Measurements from ENCODE around the gene ETFB.

ETFB gene

DNA sequence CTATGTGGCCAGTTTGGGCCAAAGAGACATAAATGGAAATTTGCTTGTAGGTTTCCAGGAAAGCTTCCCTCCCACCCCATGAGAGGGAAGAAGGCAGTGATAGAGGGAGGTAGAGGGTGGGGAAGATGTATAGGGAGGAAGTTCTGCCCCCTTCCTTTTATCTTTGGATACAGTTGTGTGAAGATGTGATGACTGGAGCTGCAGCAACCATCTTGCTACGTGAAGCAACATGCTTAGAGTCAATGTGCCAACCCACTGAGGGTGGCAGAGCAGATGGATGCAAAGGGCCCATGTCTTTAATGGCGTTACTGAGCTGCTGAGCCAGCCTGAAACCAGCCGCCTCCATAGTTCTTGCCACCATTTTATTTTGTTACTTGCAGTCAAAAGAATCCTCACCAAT, 35.0 kb downstream of the ETFB start:
- no peak overlapping the region for H3K27ac ChIP-seq (ENCODE audit: low read depth, low read length)
- H3K4me2 ChIP-seq (ENCODE audit: low read length), result no peak overlapping the region
- no peak overlapping the region for H3K4ac ChIP-seq (ENCODE audit: low read depth, low read length)
- WGBS (ENCODE audit: extremely low coverage, insufficient coverage, insufficient read length), result no CpG with 5 or more reads among the region's 3 CpGs
- no peak overlapping the region for H4K91ac ChIP-seq (ENCODE audit: low read depth, low read length)
- H4K12ac ChIP-seq (ENCODE audit: low read depth, low read length), result no peak overlapping the region
- no peak overlapping the region for H2BK120ac ChIP-seq (ENCODE audit: insufficient read depth, low read length, poor library complexity)
- no peak overlapping the region for H4K8ac ChIP-seq (ENCODE audit: low read depth, low read length)
- no peaks in the 10 kb centered on the region for H3K79me1 ChIP-seq (ENCODE audit: low read length)
- H3K9ac ChIP-seq (ENCODE audit: low read length), result no peak overlapping the region
- no peaks in the 10 kb centered on the region for H3K36me3 ChIP-seq (ENCODE audit: control insufficient read depth in 1 of 2, insufficient read depth in 2 of 2, low read length in 2 of 2)
- H3K9me3 ChIP-seq (ENCODE audit: insufficient read depth, low read depth, low read length), result peaks cover 3% of the 10 kb centered on the region
- H3K79me2 ChIP-seq (ENCODE audit: control insufficient read depth, insufficient read depth, low read length, poor library complexity), result no peaks in the 10 kb centered on the region
- no peak overlapping the region for H2AK5ac ChIP-seq (ENCODE audit: low read length)
- no peak overlapping the region for H2AFZ ChIP-seq (ENCODE audit: insufficient read depth, low read length, poor library complexity)
- H3K4me1 ChIP-seq (ENCODE audit: control insufficient read depth in 1 of 2, insufficient read depth in 2 of 2, low read length in 2 of 2), result no peaks in the 10 kb centered on the region
- no peak overlapping the region for H3K4me3 ChIP-seq (ENCODE audit: low read depth, low read length)
- H3K18ac ChIP-seq (ENCODE audit: low read length), result no peak overlapping the region
- no peak overlapping the region for H2BK5ac ChIP-seq (ENCODE audit: low read depth, low read length, poor library complexity)
- no peak overlapping the region for H2BK12ac ChIP-seq (ENCODE audit: low read length)
- DNase-seq, result no peak
- no peak overlapping the region for H3K14ac ChIP-seq (ENCODE audit: low read length)
- H3K23ac ChIP-seq (ENCODE audit: low read length), result no peak overlapping the region
- H3K27me3 ChIP-seq (ENCODE audit: insufficient read depth, low read length), result no peaks in the 10 kb centered on the region

DNA sequence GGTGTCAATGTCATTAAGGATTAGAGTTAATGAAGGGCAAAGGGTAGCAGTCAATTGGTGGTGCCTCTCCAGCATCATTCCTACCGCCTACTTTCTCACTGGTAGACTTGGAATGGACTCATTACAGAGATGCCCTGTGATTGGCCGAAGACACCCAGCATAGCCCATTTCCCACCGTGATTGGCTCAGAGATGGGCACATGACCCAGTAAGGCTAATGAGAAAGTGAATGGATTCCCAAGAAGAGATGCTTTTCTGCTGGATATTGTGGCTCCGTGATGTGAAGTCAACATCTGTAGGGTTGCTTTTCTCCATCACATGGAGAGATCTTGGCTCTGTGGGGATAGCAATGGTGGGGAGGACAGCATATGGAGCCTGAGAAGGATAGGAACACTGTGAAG, 35.8 kb downstream of the ETFB start:
- H3K9me3 ChIP-seq (ENCODE audit: insufficient read depth, low read depth, low read length), result peaks cover 3% of the 10 kb centered on the region

DNA sequence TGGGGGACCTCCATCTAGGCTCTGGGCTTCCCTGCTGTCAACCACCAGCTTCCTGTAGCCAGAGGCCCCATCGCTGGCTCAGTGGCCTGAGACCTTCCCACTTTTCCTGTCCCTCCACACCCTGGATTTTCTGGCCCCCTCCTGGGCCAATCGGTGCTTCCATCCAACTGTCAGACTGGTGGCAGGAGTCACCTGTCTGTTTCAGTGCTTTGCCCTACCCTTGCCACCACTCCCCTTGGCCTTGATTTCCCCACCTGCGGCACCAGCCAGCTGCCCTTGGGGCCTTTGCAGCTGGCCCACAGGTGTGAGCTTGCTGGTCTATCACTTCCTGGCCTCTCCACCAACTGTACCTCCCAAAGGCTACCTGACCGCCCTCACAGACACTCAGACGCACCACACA, 36.8 kb downstream of the ETFB start:
- Histone ChIP-seq H2BK120ac (ENCODE audit: insufficient read depth, low read length, poor library complexity) (no peak overlapping the region), H3K9ac (ENCODE audit: low read length) (no peak overlapping the region), H2AFZ (ENCODE audit: insufficient read depth, low read length, poor library complexity) (no peak overlapping the region), H3K27me3 (ENCODE audit: insufficient read depth, low read length) (no peaks in the 10 kb centered on the region), H3K4me3 (ENCODE audit: low read depth, low read length) (no peak overlapping the region), H3K4me2 (ENCODE audit: low read length) (no peak overlapping the region), H4K12ac (ENCODE audit: low read depth, low read length) (no peak overlapping the region), H3K4me1 (ENCODE audit: control insufficient read depth in 1 of 2, insufficient read depth in 2 of 2, low read length in 2 of 2) (no peaks in the 10 kb centered on the region), H3K23ac (ENCODE audit: low read length) (no peak overlapping the region), H2BK5ac (ENCODE audit: low read depth, low read length, poor library complexity) (no peak overlapping the region), H3K79me2 (ENCODE audit: control insufficient read depth, insufficient read depth, low read length, poor library complexity) (no peaks in the 10 kb centered on the region), H3K9me3 (ENCODE audit: insufficient read depth, low read depth, low read length) (peaks cover 3% of the 10 kb centered on the region), H4K8ac (ENCODE audit: low read depth, low read length) (no peak overlapping the region), H2AK5ac (ENCODE audit: low read length) (no peak overlapping the region), H3K14ac (ENCODE audit: low read length) (no peak overlapping the region), H3K27ac (ENCODE audit: low read depth, low read length) (no peak overlapping the region), H3K79me1 (ENCODE audit: low read length) (no peaks in the 10 kb centered on the region), H3K36me3 (ENCODE audit: control insufficient read depth in 1 of 2, insufficient read depth in 2 of 2, low read length in 2 of 2) (no peaks in the 10 kb centered on the region), H3K4ac (ENCODE audit: low read depth, low read length) (no peak overlapping the region), H3K18ac (ENCODE audit: low read length) (no peak overlapping the region), H4K91ac (ENCODE audit: low read depth, low read length) (no peak overlapping the region), H2BK12ac (ENCODE audit: low read length) (no peak overlapping the region)
- no peak for DNase-seq
- no CpG with 5 or more reads among the region's 5 CpGs for WGBS (ENCODE audit: extremely low coverage, insufficient coverage, insufficient read length)

More for the DNA sequence above, 35.8 kb downstream of the ETFB start:
- H3K4me2 ChIP-seq (ENCODE audit: low read length), result no peak overlapping the region
- no peak overlapping the region for H2AFZ ChIP-seq (ENCODE audit: insufficient read depth, low read length, poor library complexity)
- no peaks in the 10 kb centered on the region for H3K79me2 ChIP-seq (ENCODE audit: control insufficient read depth, insufficient read depth, low read length, poor library complexity)
- no peak overlapping the region for H2BK12ac ChIP-seq (ENCODE audit: low read length)
- H3K4me1 ChIP-seq (ENCODE audit: control insufficient read depth in 1 of 2, insufficient read depth in 2 of 2, low read length in 2 of 2), result no peaks in the 10 kb centered on the region
- H4K8ac ChIP-seq (ENCODE audit: low read depth, low read length), result no peak overlapping the region
- no peaks in the 10 kb centered on the region for H3K36me3 ChIP-seq (ENCODE audit: control insufficient read depth in 1 of 2, insufficient read depth in 2 of 2, low read length in 2 of 2)
- no peak overlapping the region for H2AK5ac ChIP-seq (ENCODE audit: low read length)
- H3K23ac ChIP-seq (ENCODE audit: low read length), result no peak overlapping the region
- DNase-seq, result no peak
- H3K14ac ChIP-seq (ENCODE audit: low read length), result no peak overlapping the region
- H2BK120ac ChIP-seq (ENCODE audit: insufficient read depth, low read length, poor library complexity), result no peak overlapping the region
- H4K12ac ChIP-seq (ENCODE audit: low read depth, low read length), result no peak overlapping the region
- no CpG with 5 or more reads among the region's 4 CpGs for WGBS (ENCODE audit: extremely low coverage, insufficient coverage, insufficient read length)
- no peak overlapping the region for H3K18ac ChIP-seq (ENCODE audit: low read length)
- H3K4me3 ChIP-seq (ENCODE audit: low read depth, low read length), result no peak overlapping the region
- no peak overlapping the region for H3K27ac ChIP-seq (ENCODE audit: low read depth, low read length)
- no peak overlapping the region for H4K91ac ChIP-seq (ENCODE audit: low read depth, low read length)
- H3K79me1 ChIP-seq (ENCODE audit: low read length), result no peaks in the 10 kb centered on the region
- H3K27me3 ChIP-seq (ENCODE audit: insufficient read depth, low read length), result no peaks in the 10 kb centered on the region
- no peak overlapping the region for H2BK5ac ChIP-seq (ENCODE audit: low read depth, low read length, poor library complexity)
- H3K4ac ChIP-seq (ENCODE audit: low read depth, low read length), result no peak overlapping the region
- no peak overlapping the region for H3K9ac ChIP-seq (ENCODE audit: low read length)

DNA sequence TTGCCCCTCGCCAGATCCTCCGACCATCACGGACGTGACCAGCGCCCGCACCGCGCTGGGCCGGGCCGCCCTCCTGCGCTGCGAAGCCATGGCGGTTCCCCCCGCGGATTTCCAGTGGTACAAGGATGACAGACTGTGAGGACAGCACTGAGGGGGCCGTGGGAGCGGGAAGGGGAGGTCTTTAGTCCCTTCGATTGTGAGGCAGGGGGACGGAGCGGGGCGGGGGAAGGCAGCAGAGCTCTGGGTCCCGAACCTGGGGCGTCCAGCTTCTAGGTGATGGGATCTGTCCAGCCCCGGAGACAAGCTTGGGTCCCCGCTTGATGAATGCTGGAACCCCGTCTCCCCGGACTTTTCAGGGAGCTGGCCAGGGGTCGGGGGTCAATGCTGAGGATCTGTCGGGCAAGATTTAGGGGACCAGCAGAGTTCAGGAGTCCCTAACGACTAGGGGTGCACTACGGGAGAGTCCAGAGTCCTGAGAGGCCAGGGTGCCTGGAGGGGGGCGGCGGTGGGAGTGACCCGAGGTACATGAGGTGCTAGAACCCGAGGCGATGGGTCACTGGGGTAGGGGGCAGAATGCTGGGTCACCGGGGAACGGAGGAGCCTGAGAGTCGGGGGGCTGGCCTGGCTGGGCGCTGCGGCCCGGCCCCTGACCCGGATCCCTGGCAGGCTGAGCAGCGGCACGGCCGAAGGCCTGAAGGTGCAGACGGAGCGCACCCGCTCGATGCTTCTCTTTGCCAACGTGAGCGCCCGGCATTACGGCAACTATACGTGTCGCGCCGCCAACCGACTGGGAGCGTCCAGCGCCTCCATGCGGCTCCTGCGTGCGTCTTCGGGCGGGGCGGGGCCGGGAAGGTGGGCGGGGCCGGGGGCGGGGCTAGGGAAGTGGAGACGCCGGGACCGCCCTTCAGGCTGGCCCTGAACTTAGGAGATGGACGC, 38.9 kb downstream of the ETFB start:
- H3K4me1 ChIP-seq (ENCODE audit: control insufficient read depth in 1 of 2, insufficient read depth in 2 of 2, low read length in 2 of 2), result no peaks in the 10 kb centered on the region
- WGBS (ENCODE audit: extremely low coverage, insufficient coverage, insufficient read length), result no CpG with 5 or more reads among the region's 75 CpGs
- H3K4ac ChIP-seq (ENCODE audit: low read depth, low read length), result no peak overlapping the region
- H4K8ac ChIP-seq (ENCODE audit: low read depth, low read length), result no peak overlapping the region
- H2BK120ac ChIP-seq (ENCODE audit: insufficient read depth, low read length, poor library complexity), result no peak overlapping the region
- no peak overlapping the region for H3K27ac ChIP-seq (ENCODE audit: low read depth, low read length)
- H2BK12ac ChIP-seq (ENCODE audit: low read length), result no peak overlapping the region
- no peak overlapping the region for H4K12ac ChIP-seq (ENCODE audit: low read depth, low read length)
- no peak overlapping the region for H2AK5ac ChIP-seq (ENCODE audit: low read length)
- H4K91ac ChIP-seq (ENCODE audit: low read depth, low read length), result no peak overlapping the region
- H3K36me3 ChIP-seq (ENCODE audit: control insufficient read depth in 1 of 2, insufficient read depth in 2 of 2, low read length in 2 of 2), result no peaks in the 10 kb centered on the region
- no peak overlapping the region for H3K14ac ChIP-seq (ENCODE audit: low read length)
- no peaks in the 10 kb centered on the region for H3K79me1 ChIP-seq (ENCODE audit: low read length)
- H3K18ac ChIP-seq (ENCODE audit: low read length), result no peak overlapping the region
- H2AFZ ChIP-seq (ENCODE audit: insufficient read depth, low read length, poor library complexity), result no peak overlapping the region
- H3K9ac ChIP-seq (ENCODE audit: low read length), result no peak overlapping the region
- H3K23ac ChIP-seq (ENCODE audit: low read length), result no peak overlapping the region
- H3K4me2 ChIP-seq (ENCODE audit: low read length), result peak overlapping the region; percentile 15
- no peaks in the 10 kb centered on the region for H3K27me3 ChIP-seq (ENCODE audit: insufficient read depth, low read length)
- H3K4me3 ChIP-seq (ENCODE audit: low read depth, low read length), result no peak overlapping the region
- no peaks in the 10 kb centered on the region for H3K79me2 ChIP-seq (ENCODE audit: control insufficient read depth, insufficient read depth, low read length, poor library complexity)
- peaks cover 3% of the 10 kb centered on the region for H3K9me3 ChIP-seq (ENCODE audit: insufficient read depth, low read depth, low read length)
- DNase-seq, result peak in 1 of 2 donors; percentile 21
- H2BK5ac ChIP-seq (ENCODE audit: low read depth, low read length, poor library complexity), result no peak overlapping the region

Data from trophoblast cell (in vitro differentiated cells and primary cell).